Measurements from ENCODE around the gene ZNF543.
A peak's percentile ranks its signal among the peaks of the same experiment; 100 is the strongest.

The ZNF543 gene

GRCh38 chr19:57348136-57348535 lies 27.9 kb downstream of the ZNF543 start:
- H3K79me2 ChIP-seq (ENCODE audit: insufficient read depth, low read length): peaks cover 21% of the 10 kb centered on the region
- peaks cover 9% of the 10 kb centered on the region for H3K36me3 ChIP-seq (ENCODE audit: insufficient read depth, low read length)
- no peaks in the 10 kb centered on the region for H3K27me3 ChIP-seq (ENCODE audit: insufficient read depth, low read length, poor library complexity)
- no peak overlapping the region for H3K9ac ChIP-seq (ENCODE audit: low read depth, low read length)
- peaks cover 25% of the 10 kb centered on the region for H3K4me1 ChIP-seq (ENCODE audit: insufficient read depth, low read length)
- ATAC-seq (ENCODE audit: insufficient read depth, low read depth): no peak
- DNase-seq: no peak
- H3K4me3 ChIP-seq (ENCODE audit: low read depth in 1 of 2, low read length in 2 of 2): no peak overlapping the region
- H2AFZ ChIP-seq (ENCODE audit: low read depth, low read length): no peak overlapping the region
- peaks cover 6% of the 10 kb centered on the region for H4K20me1 ChIP-seq (ENCODE audit: insufficient read depth, low read length)
- no peak for TF ChIP-seq CTCF (IDR thresholded peaks at IDR 0.05; ENCODE audit: borderline replicate concordance, extremely low read depth, low read length, poor library complexity, severe bottlenecking)
- TF ChIP-seq EZH2 (IDR thresholded peaks at IDR 0.05; ENCODE audit: borderline replicate concordance, low read depth, low read length, severe bottlenecking): no peak
- no peak overlapping the region for H3K27ac ChIP-seq (ENCODE audit: low read length)
- H3K4me2 ChIP-seq (ENCODE audit: insufficient read depth, low read length): no peak overlapping the region
- no peaks in the 10 kb centered on the region for H3K9me3 ChIP-seq (ENCODE audit: insufficient read depth, low read length, severe bottlenecking)

- H3K36me3 ChIP-seq (ENCODE audit: insufficient read depth, low read length): peaks cover 38% of the 10 kb centered on the region
- peak within 1 kb of the TSS; percentile 94 for H3K4me2 ChIP-seq (ENCODE audit: insufficient read depth, low read length)
- peaks cover 40% of the 10 kb centered on the region for H3K79me2 ChIP-seq (ENCODE audit: insufficient read depth, low read length)
- TF ChIP-seq EZH2 (IDR thresholded peaks at IDR 0.05; ENCODE audit: borderline replicate concordance, low read depth, low read length, severe bottlenecking) (no peak), CTCF (IDR thresholded peaks at IDR 0.05; ENCODE audit: borderline replicate concordance, extremely low read depth, low read length, poor library complexity, severe bottlenecking) (no peak)
- H3K4me3 ChIP-seq (ENCODE audit: low read depth in 1 of 2, low read length in 2 of 2): peak within 1 kb of the TSS; percentile 81 to 82
- ATAC-seq (ENCODE audit: insufficient read depth, low read depth) (peak; percentile 100), DNase-seq (peak; percentile 93)
- H3K9me3 ChIP-seq (ENCODE audit: insufficient read depth, low read length, severe bottlenecking): no peaks in the 10 kb centered on the region
- H3K27ac ChIP-seq (ENCODE audit: low read length): peak within 1 kb of the TSS; percentile 79
- peak within 1 kb of the TSS; percentile 76 for H3K9ac ChIP-seq (ENCODE audit: low read depth, low read length)
- H3K27me3 ChIP-seq (ENCODE audit: insufficient read depth, low read length, poor library complexity): no peaks in the 10 kb centered on the region
- peaks cover 10% of the 10 kb centered on the region for H4K20me1 ChIP-seq (ENCODE audit: insufficient read depth, low read length)
- H2AFZ ChIP-seq (ENCODE audit: low read depth, low read length): peak within 1 kb of the TSS; percentile 84
- peaks cover 31% of the 10 kb centered on the region for H3K4me1 ChIP-seq (ENCODE audit: insufficient read depth, low read length)
These were observed 30.9 kb downstream of the ZNF543 start, which contains the start of gene ZNF304 for GRCh38 chr19:57350877-57351805. Gene ZNF304 (plus strand): TSS chr19:57351271. CDS start chr19:57351665, 394 bp downstream.

GRCh38 chr19:57351867-57352266 lies 31.6 kb downstream of the ZNF543 start:
- TF ChIP-seq EZH2 (IDR thresholded peaks at IDR 0.05; ENCODE audit: borderline replicate concordance, low read depth, low read length, severe bottlenecking): no peak
- no peak for TF ChIP-seq CTCF (IDR thresholded peaks at IDR 0.05; ENCODE audit: borderline replicate concordance, extremely low read depth, low read length, poor library complexity, severe bottlenecking)
- H3K79me2 ChIP-seq (ENCODE audit: insufficient read depth, low read length): peaks cover 40% of the 10 kb centered on the region
- peaks cover 10% of the 10 kb centered on the region for H4K20me1 ChIP-seq (ENCODE audit: insufficient read depth, low read length)
- H3K9ac ChIP-seq (ENCODE audit: low read depth, low read length): peak overlapping the region; percentile 76
- H3K4me3 ChIP-seq (ENCODE audit: low read depth in 1 of 2, low read length in 2 of 2): peak overlapping the region; percentile 81 to 82
- DNase-seq: no peak
- peak overlapping the region; percentile 69 for H3K27ac ChIP-seq (ENCODE audit: low read length)
- ATAC-seq (ENCODE audit: insufficient read depth, low read depth): no peak
- no peaks in the 10 kb centered on the region for H3K27me3 ChIP-seq (ENCODE audit: insufficient read depth, low read length, poor library complexity)
- H3K4me2 ChIP-seq (ENCODE audit: insufficient read depth, low read length): peak overlapping the region; percentile 94
- peak overlapping the region; percentile 84; the same call in 1 of the 2 replicates for H2AFZ ChIP-seq (ENCODE audit: low read depth, low read length)
- H3K36me3 ChIP-seq (ENCODE audit: insufficient read depth, low read length): peaks cover 45% of the 10 kb centered on the region
- H3K4me1 ChIP-seq (ENCODE audit: insufficient read depth, low read length): peaks cover 31% of the 10 kb centered on the region
- no peaks in the 10 kb centered on the region for H3K9me3 ChIP-seq (ENCODE audit: insufficient read depth, low read length, severe bottlenecking)

Data from DND-41 (cell line).